GM21381 (cell line): Measurements from ENCODE around the gene POLR1D.

Experiments used
- ATAC-seq: cut with Tn5 transposase; IDR thresholded peaks from one replicate; pipeline ENCODE4 v1.9.1; 2021; ENCODE audit warnings: mild to moderate bottlenecking, moderate library complexity; ENCODE audit not compliant: unreplicated experiment

Gene POLR1D, protein sequence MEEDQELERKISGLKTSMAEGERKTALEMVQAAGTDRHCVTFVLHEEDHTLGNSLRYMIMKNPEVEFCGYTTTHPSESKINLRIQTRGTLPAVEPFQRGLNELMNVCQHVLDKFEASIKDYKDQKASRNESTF

DNA sequence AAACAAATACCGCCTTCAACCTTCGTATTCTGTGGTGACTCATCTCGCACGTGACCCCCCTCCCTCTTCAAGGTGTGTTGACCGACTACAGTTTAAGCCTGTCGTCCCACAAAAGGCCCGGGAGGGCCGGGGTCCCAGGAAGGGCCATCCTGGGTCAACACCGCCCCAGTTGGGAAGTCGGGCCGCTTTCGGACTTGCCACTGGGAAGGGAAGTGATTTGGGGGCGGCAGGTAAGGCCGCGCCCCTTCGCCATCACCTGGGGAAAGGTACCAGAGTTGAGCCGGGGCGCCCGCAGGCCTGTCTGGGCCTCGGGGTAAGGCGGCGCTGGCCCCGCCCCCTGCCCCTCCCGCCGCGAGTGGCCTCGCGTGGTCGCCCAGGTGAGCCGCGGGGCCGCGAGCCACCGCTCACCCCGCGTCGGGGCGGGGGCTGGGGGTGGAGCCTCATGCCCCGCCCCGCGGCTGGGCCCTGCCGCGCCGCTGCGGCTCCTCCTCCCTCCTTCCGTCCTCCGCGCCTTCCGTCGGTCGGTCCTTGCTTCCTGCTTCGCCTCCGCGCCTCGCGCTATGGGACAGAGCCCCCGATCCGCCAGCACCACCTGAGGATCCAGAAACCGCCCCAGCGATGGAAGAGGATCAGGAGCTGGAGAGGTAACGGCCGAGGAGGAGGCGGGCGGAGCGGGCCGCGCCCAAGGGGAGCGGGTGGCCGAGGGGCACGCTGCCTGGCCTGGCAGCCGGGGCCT is at the start of gene POLR1D:
TSS of gene POLR1D (plus strand) at position 527 of the 736 bp plus-strand sequence. CDS start at position 619, 92 bp downstream.
- ATAC-seq = peak; percentile 63

DNA sequence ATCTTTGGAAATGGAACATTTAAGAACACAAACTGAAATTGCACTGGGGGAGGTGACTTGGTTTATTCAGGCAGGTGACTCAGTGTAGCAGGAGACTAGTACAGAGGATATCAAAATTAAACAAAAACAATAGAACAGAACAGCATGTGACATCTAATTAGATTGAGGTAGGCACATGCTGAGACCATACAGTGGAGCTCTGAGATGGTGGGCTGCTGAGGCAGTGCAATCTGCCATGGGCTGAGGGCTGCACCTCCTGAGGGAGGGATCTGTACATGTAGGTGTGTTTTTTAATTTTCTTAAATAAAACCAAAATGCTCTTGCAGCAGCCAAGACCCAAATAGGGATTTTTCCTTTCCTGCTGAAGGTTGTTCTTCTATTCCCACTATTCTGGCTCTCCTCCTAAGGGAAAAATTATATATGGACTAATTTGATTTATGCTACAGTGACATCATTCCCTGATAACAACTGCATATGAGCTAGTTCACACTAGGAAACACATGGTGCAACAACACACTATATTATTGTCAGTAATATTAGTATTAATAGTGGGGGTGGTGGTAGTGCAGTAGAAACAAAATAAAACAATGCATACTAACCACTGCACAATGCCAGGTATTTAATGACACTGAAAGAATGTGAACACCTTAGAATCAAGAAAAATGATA is 49.3 kb upstream of the POLR1D start:
- ATAC-seq = no peak

DNA sequence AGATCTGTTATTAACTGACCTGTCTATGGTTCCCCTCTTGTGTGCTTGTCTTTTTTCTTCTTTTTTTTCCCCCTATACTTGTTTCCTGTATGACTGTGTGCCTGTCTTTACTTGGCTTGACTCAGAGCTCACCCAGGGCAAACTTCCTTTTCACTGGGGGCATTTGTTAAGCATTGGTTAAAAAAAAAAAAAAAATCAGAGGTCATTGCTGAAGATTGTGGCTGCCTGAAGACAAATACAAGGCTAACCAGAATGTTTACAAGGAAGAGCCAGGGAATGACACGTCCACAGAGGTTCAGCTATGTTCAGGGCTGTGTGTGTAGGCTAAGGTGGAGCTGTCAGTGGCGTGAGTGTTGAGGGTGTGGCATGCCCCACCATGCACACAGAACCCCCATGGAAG is 48.4 kb upstream of the POLR1D start:
- ATAC-seq = no peak

DNA sequence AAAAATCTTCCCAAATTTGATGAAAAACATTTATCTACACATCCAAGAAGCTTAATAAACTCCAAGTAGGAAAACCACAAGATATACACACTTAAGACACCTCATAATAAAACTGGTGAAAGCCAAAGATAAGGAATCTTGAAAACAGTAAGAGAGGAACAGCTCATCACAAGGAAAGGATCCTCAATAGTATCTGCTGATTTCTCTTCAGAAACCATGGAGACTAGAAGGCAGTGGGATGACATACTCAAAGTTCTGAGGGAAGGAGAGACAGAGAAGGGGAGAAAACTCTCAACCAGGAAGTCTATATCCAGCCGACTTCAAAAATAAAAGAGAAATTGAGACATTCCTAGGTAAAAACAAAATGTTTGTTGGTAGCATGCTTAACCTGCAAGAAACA is 47.0 kb upstream of the POLR1D start:
- ATAC-seq = no peak

DNA sequence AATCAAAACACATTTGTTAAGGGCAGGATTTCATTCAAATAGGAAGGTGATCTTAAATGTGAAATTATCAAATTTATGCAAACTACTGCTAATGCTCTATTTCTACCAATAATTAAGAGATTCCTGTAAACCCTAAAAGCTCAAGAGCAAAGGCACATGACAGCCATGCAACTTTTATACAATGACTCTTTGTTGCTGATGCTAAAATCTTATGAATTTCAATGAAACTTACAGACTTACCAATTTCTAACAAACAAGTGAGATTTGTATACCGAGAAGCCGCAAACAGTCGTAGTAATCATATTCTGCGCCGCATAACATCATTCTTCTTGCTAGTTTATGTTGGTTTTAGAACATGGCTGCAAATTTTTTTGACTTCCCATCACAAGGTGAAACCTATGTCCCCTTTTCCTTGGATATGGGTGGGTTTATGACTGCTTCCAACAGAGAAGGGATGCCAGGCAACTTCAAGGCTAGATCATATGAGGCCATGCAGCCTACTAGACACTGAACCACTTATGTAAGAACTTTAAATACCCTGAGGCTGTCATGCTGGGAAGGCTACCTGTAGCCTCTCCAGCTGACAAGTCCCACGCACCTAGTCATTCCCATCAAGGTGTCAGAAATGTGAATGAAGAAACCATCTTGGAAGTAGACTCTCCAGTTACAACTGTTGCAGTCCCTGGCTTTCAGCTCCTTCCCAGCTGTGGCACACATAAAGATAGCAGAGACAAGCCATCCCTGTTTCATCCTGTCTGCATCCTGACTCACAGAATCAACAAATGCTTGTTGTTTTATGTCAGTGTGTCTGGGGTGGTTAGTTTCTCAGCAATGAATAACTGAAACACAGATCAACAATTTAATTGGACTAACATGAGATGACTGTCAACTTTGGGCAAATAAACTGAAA is 43.3 kb upstream of the POLR1D start:
- no peak for ATAC-seq

DNA sequence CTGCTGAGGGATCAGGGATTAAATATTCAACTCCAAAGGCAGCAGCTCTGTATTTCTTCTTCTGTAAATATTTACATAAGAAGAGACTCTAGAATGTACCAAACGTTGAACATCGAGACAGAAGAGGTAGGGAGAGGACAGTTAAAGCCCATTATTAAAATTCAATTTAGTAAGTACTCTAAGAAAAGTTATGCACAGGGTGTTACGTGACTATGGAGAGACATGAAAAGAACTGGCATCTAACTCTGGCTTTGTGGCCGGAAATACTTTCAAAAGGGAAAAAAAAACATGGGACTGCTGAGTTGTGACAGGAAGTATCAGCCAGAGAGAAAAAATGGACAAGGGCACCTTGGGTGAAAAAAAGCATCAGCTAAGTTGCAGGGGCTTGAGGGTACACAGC is 38.0 kb upstream of the POLR1D start:
- no peak for ATAC-seq

DNA sequence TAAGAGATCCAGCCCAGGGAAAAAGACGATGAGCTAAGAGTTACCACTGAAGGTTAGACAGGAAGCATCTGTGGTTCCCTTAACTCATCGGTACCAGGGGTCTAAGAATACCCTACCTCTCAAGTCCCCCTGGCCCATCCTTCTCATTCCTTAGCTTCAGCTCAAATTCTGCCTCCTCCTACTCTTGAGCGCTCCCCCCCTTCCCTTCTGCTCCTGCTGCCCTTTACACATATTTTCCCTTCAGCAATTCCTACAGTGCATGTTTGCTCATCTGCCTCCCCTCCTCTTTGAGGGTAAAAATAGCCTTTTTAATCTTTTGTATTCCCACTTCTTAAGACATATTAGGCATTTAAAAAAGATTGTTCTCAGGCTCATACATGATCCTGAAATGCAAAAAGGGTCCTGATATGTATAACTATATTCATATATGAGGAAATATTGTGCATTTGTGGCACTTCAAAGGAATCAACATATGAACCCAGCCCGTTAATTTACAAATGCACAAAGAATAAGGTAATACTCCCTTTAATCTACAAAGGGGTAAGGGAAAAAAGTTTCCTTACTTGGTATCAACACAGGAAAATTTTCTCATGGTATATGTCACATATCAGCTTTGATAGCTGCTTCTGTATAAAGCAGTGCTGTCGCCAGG is 34.5 kb upstream of the POLR1D start:
- no peak for ATAC-seq

DNA sequence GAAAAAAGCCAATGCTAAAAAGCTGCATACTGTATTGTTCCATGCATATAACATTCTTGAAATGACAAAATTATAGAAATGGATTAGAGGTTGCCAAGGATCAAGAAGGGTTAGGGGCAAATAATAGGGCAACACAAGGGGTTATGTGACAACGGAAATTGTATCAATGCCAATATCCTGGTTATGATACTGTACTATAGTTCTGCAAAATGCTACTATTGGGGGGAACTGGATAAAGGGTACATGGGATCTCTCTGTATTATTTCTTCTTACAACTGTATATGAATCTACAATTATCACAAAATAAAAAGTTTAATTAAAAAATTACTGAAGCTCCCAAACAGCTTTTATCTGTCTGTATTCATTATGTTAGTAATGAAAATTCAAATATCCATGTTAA is 33.3 kb upstream of the POLR1D start:
- no peak for ATAC-seq

DNA sequence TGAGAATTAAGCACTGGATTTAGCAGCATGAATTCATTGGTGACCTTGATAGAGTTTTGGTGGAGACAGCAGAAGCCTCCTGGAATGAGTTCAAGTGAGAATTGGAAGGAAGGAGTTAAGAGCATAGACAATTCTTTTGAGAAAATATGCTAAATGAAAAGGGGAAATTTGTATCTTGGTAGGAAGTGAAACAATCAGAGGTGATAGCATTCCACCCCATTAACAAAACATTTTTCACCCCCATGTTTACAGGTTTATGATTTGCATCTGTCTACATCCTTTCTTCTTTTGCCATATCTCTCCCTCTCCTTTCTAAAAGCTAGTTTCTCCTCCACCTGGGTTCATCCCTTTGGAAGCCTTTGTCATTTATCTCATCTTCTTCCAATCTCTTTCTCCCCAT is 28.8 kb upstream of the POLR1D start:
- ATAC-seq = peak; percentile 34

DNA sequence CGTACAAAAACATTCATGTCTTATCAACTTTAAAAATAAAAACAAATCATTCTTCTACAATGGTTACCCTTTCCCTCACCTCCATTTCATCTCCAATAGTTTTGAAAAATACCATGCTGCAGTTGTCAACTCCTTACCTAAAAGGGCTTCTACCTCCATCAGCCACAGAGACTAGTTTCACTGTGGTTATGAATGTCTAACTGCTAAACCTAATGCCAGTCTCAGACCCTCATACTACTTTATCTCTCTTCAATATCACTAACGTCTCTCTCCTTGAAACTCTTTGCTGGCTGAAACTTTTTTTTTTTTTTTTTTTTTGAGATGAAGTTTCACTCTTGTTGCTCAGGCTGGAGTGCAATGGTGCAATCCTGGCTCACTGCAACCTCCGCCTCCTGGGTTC is 28.4 kb upstream of the POLR1D start:
- peak; percentile 55 for ATAC-seq

DNA sequence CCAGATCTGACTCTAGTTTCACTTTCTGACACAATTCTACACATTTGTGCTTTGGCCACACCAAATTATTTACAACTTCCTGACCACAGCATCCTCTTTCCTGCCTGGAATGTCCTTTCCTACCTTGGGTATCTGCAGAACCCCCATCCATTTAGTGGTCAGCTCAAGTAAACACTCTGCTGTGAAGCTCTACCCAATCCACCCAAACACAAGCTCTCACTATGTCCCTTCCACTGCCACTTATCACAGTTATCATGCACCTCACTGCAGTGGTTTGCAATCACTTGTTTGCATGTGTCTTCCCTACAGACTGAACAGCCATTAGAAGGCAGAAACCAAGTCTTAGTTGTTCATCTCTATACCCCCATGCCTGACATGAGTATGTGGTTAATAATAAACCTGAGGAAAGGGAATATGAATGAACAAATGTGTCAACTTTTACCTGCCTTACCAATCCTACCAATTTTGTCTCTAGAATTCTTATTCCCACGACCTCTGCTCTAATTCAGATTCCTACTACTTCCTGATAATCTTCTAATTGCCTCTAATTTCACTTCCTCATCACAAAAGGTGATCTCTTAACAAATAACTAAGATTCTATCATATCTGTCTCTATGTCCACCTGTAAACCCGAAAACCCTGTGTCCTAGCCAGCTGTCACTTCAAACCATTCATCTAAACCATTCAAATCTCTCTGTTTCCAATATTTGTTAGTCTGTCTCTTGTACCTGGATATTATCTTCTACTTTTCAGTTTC is 26.5 kb upstream of the POLR1D start:
- ATAC-seq = no peak

DNA sequence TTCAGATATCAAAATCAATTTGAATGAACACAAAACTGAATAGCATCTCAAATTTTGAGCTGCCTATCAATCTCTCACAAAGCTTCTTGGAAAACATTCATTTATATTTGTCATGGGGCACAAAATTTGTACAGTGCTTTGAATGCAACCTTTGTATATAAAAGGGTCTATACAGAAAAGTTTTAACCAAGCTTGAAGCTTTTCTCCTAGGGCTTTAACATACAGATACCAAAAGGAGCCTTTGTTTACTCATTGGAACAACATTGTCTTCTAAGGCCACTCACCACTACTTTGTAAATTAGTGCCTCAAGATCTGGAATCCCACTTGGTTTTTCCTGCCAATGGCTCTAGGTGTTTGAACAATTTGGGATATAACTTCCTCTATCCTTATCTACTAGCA is 22.6 kb upstream of the POLR1D start:
- ATAC-seq = no peak

DNA sequence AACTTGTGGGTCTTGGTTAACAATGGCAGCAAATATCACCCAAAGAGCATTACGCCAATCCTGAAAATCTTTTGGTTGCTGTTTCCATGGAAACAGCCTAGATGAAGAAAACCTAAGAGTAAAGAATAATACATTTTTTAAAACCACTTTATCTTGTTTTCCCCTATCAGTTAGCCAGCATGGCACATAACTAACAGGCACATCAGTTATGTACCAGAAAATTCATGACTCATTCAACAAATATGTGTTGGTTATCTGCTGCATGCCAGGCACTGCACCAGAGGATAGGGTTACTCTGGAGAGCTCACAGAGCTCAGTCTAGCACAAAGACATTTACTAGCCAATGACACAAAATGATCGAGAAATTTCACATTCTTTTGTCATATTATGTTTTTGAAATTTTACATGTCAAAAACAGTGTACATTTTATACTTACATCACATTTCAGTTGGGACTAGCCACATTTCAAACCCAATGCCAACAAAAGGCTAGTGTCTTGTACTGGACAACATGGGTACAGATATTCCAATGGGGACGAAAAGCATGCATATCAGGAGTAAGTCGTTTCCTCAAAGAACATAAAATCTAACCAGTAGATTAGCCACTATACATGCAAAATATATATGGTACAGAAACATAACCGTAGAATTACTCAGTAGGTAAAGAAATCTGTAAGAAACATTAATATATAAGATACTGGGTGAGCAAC is 21.7 kb upstream of the POLR1D start:
- no peak for ATAC-seq

DNA sequence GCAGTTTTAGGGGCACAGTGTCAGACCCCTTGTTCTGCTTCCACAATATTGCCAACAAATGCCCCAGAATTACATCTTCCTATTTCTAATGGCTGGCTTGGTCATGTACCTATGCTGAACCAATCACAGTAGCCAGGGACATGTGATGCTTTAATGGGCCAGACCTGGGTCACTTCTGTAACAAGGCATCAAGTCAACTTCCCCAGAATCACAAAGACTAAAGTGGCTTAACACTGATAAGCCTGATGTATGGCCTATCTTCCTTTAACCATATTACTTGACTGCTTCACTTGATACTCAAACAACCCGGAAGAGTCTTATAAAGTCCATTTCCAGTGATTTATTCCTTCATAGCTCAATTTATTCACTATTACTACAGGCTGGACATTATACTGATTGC is 21.0 kb upstream of the POLR1D start:
- ATAC-seq = no peak

DNA sequence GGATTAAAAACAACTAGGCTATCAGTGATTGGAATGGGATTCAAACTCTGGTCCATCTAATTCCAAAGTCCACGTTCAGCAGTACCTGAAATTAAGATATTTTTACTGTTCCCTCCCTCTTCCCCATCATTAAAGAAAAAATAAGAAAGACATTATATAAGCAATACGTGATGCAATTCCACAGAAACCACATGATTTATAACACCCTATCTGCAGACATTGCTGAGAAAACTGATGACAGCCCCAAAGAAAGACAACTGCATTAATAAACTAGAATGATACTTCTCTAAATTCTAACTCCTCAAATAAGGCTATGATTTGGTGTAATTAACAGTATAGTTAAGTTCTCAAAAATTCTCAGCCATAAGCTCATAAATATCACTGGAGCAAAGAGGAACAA is 20.5 kb upstream of the POLR1D start:
- ATAC-seq = no peak

DNA sequence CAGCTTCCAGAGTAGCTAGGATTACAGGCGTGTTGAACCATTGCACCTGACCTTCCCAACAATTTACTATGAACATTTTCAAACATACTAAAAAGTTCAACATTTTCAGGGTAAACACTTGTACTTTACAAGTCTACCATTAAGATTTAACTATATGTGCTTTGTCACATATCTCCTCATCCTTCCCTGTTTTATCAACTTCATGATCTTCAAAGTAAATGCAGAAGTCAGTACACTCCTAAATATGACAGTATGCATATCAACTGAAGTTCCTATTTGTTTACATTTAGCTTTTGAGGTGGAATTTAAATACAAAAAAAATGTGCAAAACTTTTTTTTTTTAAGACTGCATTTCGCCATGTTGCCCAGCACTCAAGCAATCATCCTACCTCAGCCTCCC is 19.9 kb upstream of the POLR1D start:
- ATAC-seq = no peak

DNA sequence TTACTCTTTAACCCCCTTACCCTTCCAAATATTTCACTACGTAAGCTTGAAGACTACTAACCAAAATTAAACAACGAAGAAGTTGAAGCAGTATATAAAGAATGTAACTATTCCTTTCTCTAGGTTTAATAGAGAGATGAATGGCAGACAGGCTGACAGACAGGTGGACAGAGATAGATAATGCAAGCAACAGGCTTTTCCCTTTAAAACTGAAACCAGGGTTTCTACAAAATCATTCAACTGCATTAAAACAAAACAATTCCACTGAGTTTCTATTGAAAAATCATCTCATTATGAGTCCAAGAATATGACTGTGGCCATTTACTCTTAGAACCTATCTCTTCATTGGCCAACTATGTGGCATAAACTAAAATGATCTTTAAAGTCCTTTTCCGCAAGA is 16.6 kb upstream of the POLR1D start:
- ATAC-seq = no peak

DNA sequence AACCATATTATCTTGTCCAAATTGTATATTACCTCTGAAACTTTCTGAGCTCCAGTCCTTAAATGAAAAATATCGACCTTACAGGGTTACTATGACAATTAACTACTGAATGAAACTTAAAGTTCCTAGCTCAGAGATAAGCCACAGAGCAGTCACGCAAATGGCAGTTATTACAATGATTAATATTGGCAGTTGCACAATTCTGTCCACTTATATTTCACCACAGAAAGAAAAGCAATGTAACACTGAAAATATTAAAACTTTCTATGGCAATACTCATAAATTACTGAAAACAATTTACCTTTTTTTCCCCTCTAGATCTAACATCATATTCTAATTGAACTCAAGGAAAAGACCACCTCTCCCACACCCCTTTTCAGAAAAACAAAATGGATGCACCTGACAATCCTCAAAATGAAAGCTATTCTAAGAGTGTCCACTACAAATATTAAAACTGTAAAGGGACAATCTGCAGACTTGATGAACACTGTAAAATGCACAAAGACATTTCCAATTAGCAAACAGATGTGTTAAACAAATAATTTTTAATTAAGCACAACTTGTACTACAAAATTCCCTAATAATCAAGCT is 16.0 kb upstream of the POLR1D start:
- ATAC-seq = no peak

DNA sequence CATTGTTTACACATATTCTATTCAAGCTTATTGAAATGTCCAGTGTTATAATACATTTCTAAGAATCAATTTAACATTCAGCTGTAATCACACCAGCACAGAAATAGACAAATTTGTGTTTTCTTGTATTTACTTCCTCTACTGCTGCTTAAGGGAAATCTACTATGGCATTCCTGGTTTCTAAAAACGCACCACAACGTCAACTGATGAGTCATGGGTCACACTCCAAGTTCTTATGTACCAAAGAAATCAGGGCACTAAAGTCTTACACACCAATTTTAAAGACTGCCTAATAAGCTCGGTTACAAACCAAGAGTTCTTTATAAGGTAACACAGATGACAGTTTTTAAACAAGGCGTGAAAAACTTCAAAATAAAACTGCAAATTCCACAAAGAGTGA is 14.6 kb upstream of the POLR1D start:
- ATAC-seq = no peak
